ENCODE data around the gene SLC2A3. TPM values are rescaled to one million over a fixed set of nuclear protein-coding genes. Genes with fewer than 3 reads are reported as not detected.

Gene SLC2A3
- total and polyA plus RNA-seq, 4 donors, result 13.4 to 435 (median 126) TPM

- no peak for ATAC-seq (ENCODE audit: insufficient read depth, low FRiP score)
- no peak for DNase-seq
- peaks cover 0 to 22% (median 17%) of the 10 kb centered on the region in 3 donors for H3K27me3 ChIP-seq (ENCODE audit: control insufficient read depth in 3 of 3, insufficient read depth in 3 of 3, low read length in 2 of 3)
- H3K9me3 ChIP-seq (ENCODE audit: control insufficient read depth in 4 of 4, insufficient read depth in 3 of 4, low read length in 3 of 4), result peaks cover 0 to 2% (median 0%) of the 10 kb centered on the region in 4 donors
- H3K4me3 ChIP-seq, result no peak overlapping the region
- no peaks in the 10 kb centered on the region for H3K36me3 ChIP-seq (ENCODE audit: control insufficient read depth in 4 of 4, insufficient read depth in 4 of 4, low read length in 4 of 4)
- no peak overlapping the region for H3K27ac ChIP-seq (ENCODE audit: low read depth in 1 of 2, low read length in 1 of 2)
- no peak for TF ChIP-seq CTCF (IDR thresholded peaks at IDR 0.05; ENCODE audit: control extremely low read depth, extremely low read depth)
- peaks cover 0 to 2% (median 0%) of the 10 kb centered on the region in 5 donors for H3K4me1 ChIP-seq (ENCODE audit: control insufficient read depth in 5 of 5, insufficient read depth in 5 of 5, low read length in 5 of 5)
- H3K9ac ChIP-seq (ENCODE audit: insufficient read depth in 1 of 2, low read length in 2 of 2), result no peak overlapping the region
- WGBS, 2 donors, result 45 to 56% methylated on average over 3 of the region's 3 CpGs
Measured at GRCh38 chr12:7870335-7870734, 65.7 kb downstream of the SLC2A3 start.

Small RNA genes within 50 kb of the gene (small RNA-seq; reads per million reads assigned to genes)
- not detected for gene RF00019 (ENCODE audit: low replicate concordance)

Other genes starting within 250 kb of the SLC2A3 start
- gene GDF3, start 240.4 kb downstream of the SLC2A3 start, total RNA-seq, result not detected
- under 1 TPM; 0.02 to 0.35 TPM for gene GDF3, start 240.4 kb downstream of the SLC2A3 start, polyA plus RNA-seq
- gene DPPA3, start 224.8 kb downstream of the SLC2A3 start, total RNA-seq, result not detected
- not detected for gene DPPA3, start 224.8 kb downstream of the SLC2A3 start, polyA plus RNA-seq
- under 1 TPM in 1 of 2 donors, not detected in 1; 0.60 TPM for gene CLEC4C, start 188.8 kb downstream of the SLC2A3 start, total RNA-seq
- gene CLEC4C, start 188.8 kb downstream of the SLC2A3 start, polyA plus RNA-seq, result under 1 TPM in 1 of 2 donors, not detected in 1; 0.08 TPM
- gene NANOGNB, start 171.0 kb downstream of the SLC2A3 start, total RNA-seq, result not detected
- gene NANOGNB, start 171.0 kb downstream of the SLC2A3 start, polyA plus RNA-seq, result not detected
- under 1 TPM; 0.23 to 0.49 TPM for gene NANOG, start 146.8 kb downstream of the SLC2A3 start, total RNA-seq
- gene NANOG, start 146.8 kb downstream of the SLC2A3 start, polyA plus RNA-seq, result not detected
- under 1 TPM in 1 of 2 donors, not detected in 1; 0.12 TPM for gene SLC2A14, start 63.3 kb downstream of the SLC2A3 start, total RNA-seq
- under 1 TPM in 1 of 2 donors, not detected in 1; 0.17 TPM for gene SLC2A14, start 63.3 kb downstream of the SLC2A3 start, polyA plus RNA-seq
- 10 to 100 TPM; 14.3 to 16.7 TPM for gene FOXJ2, start 96.5 kb upstream of the SLC2A3 start, total RNA-seq
- 1 to 10 TPM; 8.3 to 9.4 TPM for gene FOXJ2, start 96.5 kb upstream of the SLC2A3 start, polyA plus RNA-seq
- gene C3AR1, start 130.2 kb upstream of the SLC2A3 start, total RNA-seq, result 10 to 100 TPM; 10.3 to 42.2 TPM
- gene C3AR1, start 130.2 kb upstream of the SLC2A3 start, polyA plus RNA-seq, result 100 to 1,000 TPM in 1 of 2 donors, 1 to 10 TPM in 1; 6.9 to 209 TPM
- gene NECAP1, start 146.1 kb upstream of the SLC2A3 start, total RNA-seq, result 10 to 100 TPM; 39.5 to 44.3 TPM
- 10 to 100 TPM; 25.5 to 28.9 TPM for gene NECAP1, start 146.1 kb upstream of the SLC2A3 start, polyA plus RNA-seq
- gene CLEC4A, start 187.4 kb upstream of the SLC2A3 start, total RNA-seq, result 10 to 100 TPM in 1 of 2 donors, 1 to 10 TPM in 1; 4.2 to 14.1 TPM
- gene CLEC4A, start 187.4 kb upstream of the SLC2A3 start, polyA plus RNA-seq, result 10 to 100 TPM in 1 of 2 donors, 1 to 10 TPM in 1; 5.5 to 32.8 TPM
- gene ZNF705A, start 220.8 kb upstream of the SLC2A3 start, total RNA-seq, result under 1 TPM in 1 of 2 donors, not detected in 1; 0.28 TPM
- gene ZNF705A, start 220.8 kb upstream of the SLC2A3 start, polyA plus RNA-seq, result under 1 TPM in 1 of 2 donors, not detected in 1; 0.02 TPM